ENCODE measurements around the gene INSM1. TPM values are rescaled to one million over a fixed set of nuclear protein-coding genes. Genes with fewer than 3 reads are reported as not detected.

INSM1 gene
- polyA plus RNA-seq, 1 donor (not counting 4 experiments of a cell fraction or from before 2014, with no cell fraction given), result not detected

- H2AFZ ChIP-seq (ENCODE audit: control insufficient read depth, low read length), result no peak overlapping the region
- no peaks in the 10 kb centered on the region for H3K27me3 ChIP-seq (ENCODE audit: control insufficient read depth, extremely low read depth, insufficient read depth, low read length)
- no peak overlapping the region for H3K27ac ChIP-seq (ENCODE audit: control insufficient read depth, insufficient read depth, low read length)
- no peaks in the 10 kb centered on the region for H3K79me2 ChIP-seq (ENCODE audit: control insufficient read depth, insufficient read depth, low read length)
- no peaks in the 10 kb centered on the region for H4K20me1 ChIP-seq (ENCODE audit: control insufficient read depth, extremely low read depth, insufficient read depth, low read length)
- H3K9me3 ChIP-seq (ENCODE audit: control insufficient read depth, low read depth, low read length), result no peaks in the 10 kb centered on the region
- no peaks in the 10 kb centered on the region for H3K9me1 ChIP-seq (ENCODE audit: control insufficient read depth, extremely low read depth, insufficient read depth, low read length)
- DNase-seq (ENCODE audit: low read depth, low spot score), result no peak
- no peaks in the 10 kb centered on the region for H3K36me3 ChIP-seq (ENCODE audit: control insufficient read depth in 2 of 2, extremely low read depth in 1 of 2, insufficient read depth in 2 of 2, low read length in 2 of 2)
- FAIRE-seq, result no peak
- TF ChIP-seq EZH2 (IDR thresholded peaks at IDR 0.05; ENCODE audit: low read length), result no peak
- TF ChIP-seq CTCF (optimal IDR thresholded peaks at IDR 0.05 in 1 of 3, IDR thresholded peaks at IDR 0.05 in 1 of 3, conservative IDR thresholded peaks at IDR 0.05 in 1 of 3; ENCODE audit: extremely low read depth in 1 of 3, insufficient read depth in 2 of 3, low read length in 3 of 3), result no peak
- H3K4me1 ChIP-seq (ENCODE audit: control insufficient read depth, extremely low read depth, insufficient read depth, low read length), result no peaks in the 10 kb centered on the region
- H3K4me2 ChIP-seq (ENCODE audit: control insufficient read depth, extremely low read depth, insufficient read depth, low read depth, low read length), result no peak overlapping the region
- no peak overlapping the region for H3K4me3 ChIP-seq (ENCODE audit: control insufficient read depth in 2 of 3, extremely low read depth in 1 of 3, insufficient read depth in 2 of 3, low read depth in 1 of 3, low read length in 3 of 3)
- no peak overlapping the region for H3K9ac ChIP-seq (ENCODE audit: control insufficient read depth, extremely low read depth, insufficient read depth, low read length)
- dilution Hi-C loops (cut with MboI; ENCODE audit: extremely low pct_ligation_motif_present, low sequenced_read_pairs), result no loop called here
Observed at GRCh38 chr20:20390393-20390792, 22.5 kb downstream of the INSM1 start.

- Histone ChIP-seq H3K27me3 (ENCODE audit: control insufficient read depth, extremely low read depth, insufficient read depth, low read length) (no peaks in the 10 kb centered on the region), H3K9ac (ENCODE audit: control insufficient read depth, extremely low read depth, insufficient read depth, low read length) (no peak overlapping the region), H3K36me3 (ENCODE audit: control insufficient read depth in 2 of 2, extremely low read depth in 1 of 2, insufficient read depth in 2 of 2, low read length in 2 of 2) (no peaks in the 10 kb centered on the region), H3K4me1 (ENCODE audit: control insufficient read depth, extremely low read depth, insufficient read depth, low read length) (no peaks in the 10 kb centered on the region), H4K20me1 (ENCODE audit: control insufficient read depth, extremely low read depth, insufficient read depth, low read length) (no peaks in the 10 kb centered on the region), H3K9me1 (ENCODE audit: control insufficient read depth, extremely low read depth, insufficient read depth, low read length) (no peaks in the 10 kb centered on the region), H2AFZ (ENCODE audit: control insufficient read depth, low read length) (no peak overlapping the region), H3K79me2 (ENCODE audit: control insufficient read depth, insufficient read depth, low read length) (no peaks in the 10 kb centered on the region), H3K4me2 (ENCODE audit: control insufficient read depth, extremely low read depth, insufficient read depth, low read depth, low read length) (no peak overlapping the region), H3K4me3 (ENCODE audit: control insufficient read depth in 2 of 3, extremely low read depth in 1 of 3, insufficient read depth in 2 of 3, low read depth in 1 of 3, low read length in 3 of 3) (no peak overlapping the region), H3K27ac (ENCODE audit: control insufficient read depth, insufficient read depth, low read length) (no peak overlapping the region), H3K9me3 (ENCODE audit: control insufficient read depth, low read depth, low read length) (no peaks in the 10 kb centered on the region)
- DNase-seq (ENCODE audit: low read depth, low spot score) (no peak), FAIRE-seq (no peak)
- no peak for TF ChIP-seq EZH2 (IDR thresholded peaks at IDR 0.05; ENCODE audit: low read length)
- no peak for TF ChIP-seq CTCF (optimal IDR thresholded peaks at IDR 0.05 in 1 of 3, IDR thresholded peaks at IDR 0.05 in 1 of 3, conservative IDR thresholded peaks at IDR 0.05 in 1 of 3; ENCODE audit: extremely low read depth in 1 of 3, insufficient read depth in 2 of 3, low read length in 3 of 3)
- dilution Hi-C loops (cut with MboI; ENCODE audit: extremely low pct_ligation_motif_present, low sequenced_read_pairs), result no loop called here
Observed at GRCh38 chr20:20391115-20391514, 23.2 kb downstream of the INSM1 start.
